ENCODE data around the gene ID3. TPM values are rescaled to one million over a fixed set of nuclear protein-coding genes. Genes with fewer than 3 reads are reported as not detected.

Gene ID3
- total and polyA plus RNA-seq, 2 of the 8 experiments (the other 6 are each of a cell fraction or from before 2014, with no cell fraction given): 240 to 304 TPM

DNA sequence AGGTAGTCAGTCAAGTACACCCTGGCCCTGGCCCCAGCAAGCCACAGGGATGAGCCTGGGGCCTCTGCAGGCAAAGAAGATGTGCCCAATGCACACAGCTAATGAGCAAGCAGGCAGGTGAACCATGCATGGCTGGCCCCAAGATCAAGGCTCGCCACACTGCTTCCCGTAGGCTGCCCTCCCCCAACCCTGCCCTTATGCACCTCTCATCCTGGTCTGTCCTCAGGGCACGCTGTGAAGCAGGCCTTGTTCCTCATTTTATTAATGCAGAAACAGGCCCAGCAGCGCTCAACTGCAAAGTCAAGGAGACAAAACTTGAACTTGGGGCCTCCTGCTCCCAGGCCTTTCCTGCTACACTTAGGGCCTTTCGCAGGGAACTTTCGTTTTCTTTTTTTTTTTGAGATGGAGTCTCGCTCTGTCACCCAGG is 35.6 kb upstream of the ID3 start:
- Histone ChIP-seq H3K4me2 (ENCODE audit: insufficient read depth in 1 of 2, low read depth in 2 of 2, low read length in 2 of 2) (no peak overlapping the region), H4K8ac (ENCODE audit: extremely low read depth, insufficient read depth, low read length) (no peak overlapping the region), H3K14ac (ENCODE audit: insufficient read length) (no peak overlapping the region), H3K4ac (replicated peaks; ENCODE audit: insufficient read length, low read depth, low read length) (peak overlapping the region; percentile 2), H3K36me3 (ENCODE audit: control insufficient read depth in 2 of 4, insufficient read depth in 4 of 4, low read length in 3 of 4) (no peaks in the 10 kb centered on the region), H3K4me1 (replicated peaks in 1 of 4; ENCODE audit: control insufficient read depth in 3 of 4, insufficient read depth in 4 of 4, low read length in 3 of 4) (peaks cover 17 to 40% (median 18%) of the 10 kb centered on the region in 4 experiments), H3K23ac (ENCODE audit: insufficient read length) (no peak overlapping the region), H2BK12ac (ENCODE audit: low read depth, low read length) (peak overlapping the region; percentile 84), H3K79me1 (ENCODE audit: low read depth, low read length) (no peaks in the 10 kb centered on the region), H2BK15ac (ENCODE audit: low read length) (peak overlapping the region; percentile 95; the same call in 1 of the 2 replicates), H3K4me3 (ENCODE audit: extremely low read depth in 1 of 4, insufficient read depth in 2 of 4, low read depth in 3 of 4, low read length in 4 of 4) (no peak overlapping the region), H3K79me2 (ENCODE audit: control insufficient read depth in 1 of 2, insufficient read depth in 2 of 2, low read length in 2 of 2) (no peaks in the 10 kb centered on the region), H3K27me3 (replicated peaks in 1 of 4; ENCODE audit: control insufficient read depth in 3 of 4, extremely low read depth in 1 of 4, insufficient read depth in 3 of 4, low read length in 3 of 4) (no peaks in the 10 kb centered on the region; a peak in 1 of 7 replicates), H2BK120ac (replicated peaks; ENCODE audit: low read depth, low read length) (no peak overlapping the region), H3K18ac (ENCODE audit: extremely low read depth, low read length) (peak overlapping the region; percentile 68; the same call in 1 of the 2 replicates), H3K27ac (ENCODE audit: low read depth, low read length) (no peak overlapping the region), H2BK20ac (ENCODE audit: low read length) (peak overlapping the region; percentile 15), H2AK5ac (ENCODE audit: low read depth, low read length) (peak overlapping the region; percentile 43), H3K56ac (replicated peaks; ENCODE audit: insufficient read length, low read depth, low read length) (no peak overlapping the region), H4K91ac (replicated peaks; ENCODE audit: insufficient read length, low read length) (peak overlapping the region; percentile 38), H4K5ac (ENCODE audit: insufficient read length, low read depth, low read length) (no peak overlapping the region), H3K9ac (replicated peaks in 1 of 4; ENCODE audit: extremely low read depth in 1 of 4, low read depth in 3 of 4, low read length in 3 of 4) (no peak overlapping the region), H4K20me1 (replicated peaks in 1 of 2; ENCODE audit: control insufficient read depth in 1 of 2, insufficient read depth in 2 of 2, low read length in 2 of 2) (no peaks in the 10 kb centered on the region), H2AFZ (ENCODE audit: low read length) (no peak overlapping the region), H3K23me2 (ENCODE audit: low read depth, low read length) (no peaks in the 10 kb centered on the region), H3K9me3 (ENCODE audit: insufficient read depth in 2 of 2, low read depth in 1 of 2, low read length in 1 of 2) (no peaks in the 10 kb centered on the region), H2BK5ac (ENCODE audit: low read depth, low read length) (peak overlapping the region; percentile 93; the same call in 1 of the 2 replicates)
- 87% methylated on average over 7 of the region's 7 CpGs; no CpG with 5 or more reads in 1 of the 2 experiments for WGBS, 2 experiments (ENCODE audit: extremely low coverage in 1 of 2, insufficient coverage in 1 of 2, insufficient read length in 1 of 2, insufficient replicate concordance in 2 of 2, low coverage in 1 of 2, low lambda C conversion rate in 2 of 2, missing lambda C conversion rate in 1 of 2)
- POLR2A ChIA-PET (ENCODE audit: partially characterized antibody): interaction anchor here (0.7 to 26.0 kb wide), 4 partner anchors 9 to 33 kb away, joined by 3 to 547 read pairs (median 6); partner anchors contain the start of gene ID3
- CTCF ChIA-PET (ENCODE audit: partially characterized antibody): interaction anchor here (1.3 to 1.4 kb wide), 3 partner anchors 20 to 25 kb away, joined by 3 to 5 read pairs (median 3); no protein-coding TSS in a partner anchor
- DNase-seq (ENCODE audit: low read depth in 1 of 2, low spot score in 2 of 2) (no peak), FAIRE-seq (no peak)
- TF ChIP-seq CHD1 (IDR thresholded peaks at IDR 0.05; ENCODE audit: low read depth, low read length): no peak
- TF ChIP-seq, protein P1, sequence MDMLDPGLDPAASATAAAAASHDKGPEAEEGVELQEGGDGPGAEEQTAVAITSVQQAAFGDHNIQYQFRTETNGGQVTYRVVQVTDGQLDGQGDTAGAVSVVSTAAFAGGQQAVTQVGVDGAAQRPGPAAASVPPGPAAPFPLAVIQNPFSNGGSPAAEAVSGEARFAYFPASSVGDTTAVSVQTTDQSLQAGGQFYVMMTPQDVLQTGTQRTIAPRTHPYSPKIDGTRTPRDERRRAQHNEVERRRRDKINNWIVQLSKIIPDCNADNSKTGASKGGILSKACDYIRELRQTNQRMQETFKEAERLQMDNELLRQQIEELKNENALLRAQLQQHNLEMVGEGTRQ (IDR thresholded peaks at IDR 0.05; ENCODE audit: low read length): no peak
- no peak for TF ChIP-seq POLR2AphosphoS5 (IDR thresholded peaks at IDR 0.05; ENCODE audit: low read depth, low read length)
- TF ChIP-seq RNF2 (IDR thresholded peaks at IDR 0.05; ENCODE audit: borderline replicate concordance, low read depth, low read length, missing control alignments, poor library complexity, severe bottlenecking): no peak
- no peak for TF ChIP-seq RXRA (IDR thresholded peaks at IDR 0.05; ENCODE audit: insufficient read depth, low read depth, low read length)
- TF ChIP-seq CEBPB (IDR thresholded peaks at IDR 0.05; ENCODE audit: low read depth, low read length): no peak
- TF ChIP-seq SRF (IDR thresholded peaks at IDR 0.05; ENCODE audit: low read depth, low read length): no peak
- no peak for TF ChIP-seq SUZ12 (IDR thresholded peaks at IDR 0.05; ENCODE audit: low read length)
- no peak for TF ChIP-seq ZNF274 (IDR thresholded peaks at IDR 0.05; ENCODE audit: borderline replicate concordance, extremely low read depth, low read length)
- TF ChIP-seq BCL11A (IDR thresholded peaks at IDR 0.05; ENCODE audit: low read depth in 2 of 2, low read length in 2 of 2): no peak
- TF ChIP-seq RFX5 (IDR thresholded peaks at IDR 0.05; ENCODE audit: borderline replicate concordance, low read depth, low read length): no peak
- no peak for TF ChIP-seq GABPA (IDR thresholded peaks at IDR 0.05; ENCODE audit: borderline replicate concordance, insufficient read depth, low read length)

Measured in H1 (cell line).